A673 (cell line): ENCODE measurements around the gene C6orf62.

Experiments used
- EZH2 ChIP-seq: fragments of 200-600 bp; sonication (generic); IDR thresholded peaks from 2 replicates; pipeline ENCODE4 v1.6.1; 2017; ENCODE audit warnings: borderline replicate concordance, low read depth, mild to moderate bottlenecking, mixed read lengths, antibody characterized with exemption, low read length; ENCODE audit not compliant: poor library complexity, severe bottlenecking
- TF ChIP-seq, protein P1 (sequence below): fragments of 300-800, 200-600 bp; sonication (generic); conservative IDR thresholded peaks from 2 replicates; pipeline ENCODE4 v1.5.1; 2017; ENCODE audit warnings: low read depth, mild to moderate bottlenecking, antibody characterized with exemption, low read length, moderate library complexity, mixed read lengths

GRCh38 chr6:24757611-24758010 is 38.7 kb upstream of the C6orf62 start:
- TF ChIP-seq, protein P1, sequence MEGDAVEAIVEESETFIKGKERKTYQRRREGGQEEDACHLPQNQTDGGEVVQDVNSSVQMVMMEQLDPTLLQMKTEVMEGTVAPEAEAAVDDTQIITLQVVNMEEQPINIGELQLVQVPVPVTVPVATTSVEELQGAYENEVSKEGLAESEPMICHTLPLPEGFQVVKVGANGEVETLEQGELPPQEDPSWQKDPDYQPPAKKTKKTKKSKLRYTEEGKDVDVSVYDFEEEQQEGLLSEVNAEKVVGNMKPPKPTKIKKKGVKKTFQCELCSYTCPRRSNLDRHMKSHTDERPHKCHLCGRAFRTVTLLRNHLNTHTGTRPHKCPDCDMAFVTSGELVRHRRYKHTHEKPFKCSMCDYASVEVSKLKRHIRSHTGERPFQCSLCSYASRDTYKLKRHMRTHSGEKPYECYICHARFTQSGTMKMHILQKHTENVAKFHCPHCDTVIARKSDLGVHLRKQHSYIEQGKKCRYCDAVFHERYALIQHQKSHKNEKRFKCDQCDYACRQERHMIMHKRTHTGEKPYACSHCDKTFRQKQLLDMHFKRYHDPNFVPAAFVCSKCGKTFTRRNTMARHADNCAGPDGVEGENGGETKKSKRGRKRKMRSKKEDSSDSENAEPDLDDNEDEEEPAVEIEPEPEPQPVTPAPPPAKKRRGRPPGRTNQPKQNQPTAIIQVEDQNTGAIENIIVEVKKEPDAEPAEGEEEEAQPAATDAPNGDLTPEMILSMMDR, result no peak
- TF ChIP-seq EZH2, result no peak
